Ramos (cell line): ENCODE data around the gene LYST.
"Not testable (repeated sequence)": the region's sequence is repeated elsewhere in the genome, so short reads cannot be mapped to it uniquely, and the experiment has no call there.

Experiments
- in situ Hi-C: fragments of 300-500 bp; cut with MboI; formaldehyde crosslinking; loops from one replicate; pipeline ENCODE4 v1.14.3; 2022; ENCODE audit warnings: low sequenced_read_pairs; ENCODE audit not compliant: unreplicated experiment

Gene LYST

GRCh38 chr1:235826102-235826854, 40.4 kb downstream of the LYST start:
- in situ Hi-C loops = no loop called here

GRCh38 chr1:235825229-235825628, 41.5 kb downstream of the LYST start:
- in situ Hi-C loops = no loop called here

DNA sequence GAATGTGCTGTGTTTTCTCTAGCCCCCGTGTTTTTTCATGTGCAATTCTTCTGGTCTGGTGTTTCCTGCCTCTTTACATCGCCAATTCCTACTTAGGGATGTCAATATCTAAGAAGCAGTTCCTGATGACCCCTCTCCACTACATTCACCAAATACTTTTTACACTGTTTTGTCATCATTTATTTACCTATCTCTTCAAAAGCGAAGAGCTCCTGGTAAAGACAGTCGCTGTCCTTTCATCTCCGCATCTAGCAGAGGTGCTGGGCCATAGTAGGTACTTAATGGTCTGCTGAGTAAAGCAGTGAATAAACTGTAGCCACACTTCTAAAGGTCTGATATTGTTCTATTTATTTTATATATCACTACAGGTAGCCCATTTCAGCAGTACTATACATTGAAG, 43.0 kb downstream of the LYST start:
- in situ Hi-C loops = no loop called here

- in situ Hi-C loops = no loop called here
These were observed 44.0 kb downstream of the LYST start for GRCh38 chr1:235822685-235823084.

- in situ Hi-C loops = no loop called here
These were observed 45.2 kb downstream of the LYST start for GRCh38 chr1:235821361-235821981.

GRCh38 chr1:235820061-235820460, 46.6 kb downstream of the LYST start:
- in situ Hi-C loops = no loop called here

DNA sequence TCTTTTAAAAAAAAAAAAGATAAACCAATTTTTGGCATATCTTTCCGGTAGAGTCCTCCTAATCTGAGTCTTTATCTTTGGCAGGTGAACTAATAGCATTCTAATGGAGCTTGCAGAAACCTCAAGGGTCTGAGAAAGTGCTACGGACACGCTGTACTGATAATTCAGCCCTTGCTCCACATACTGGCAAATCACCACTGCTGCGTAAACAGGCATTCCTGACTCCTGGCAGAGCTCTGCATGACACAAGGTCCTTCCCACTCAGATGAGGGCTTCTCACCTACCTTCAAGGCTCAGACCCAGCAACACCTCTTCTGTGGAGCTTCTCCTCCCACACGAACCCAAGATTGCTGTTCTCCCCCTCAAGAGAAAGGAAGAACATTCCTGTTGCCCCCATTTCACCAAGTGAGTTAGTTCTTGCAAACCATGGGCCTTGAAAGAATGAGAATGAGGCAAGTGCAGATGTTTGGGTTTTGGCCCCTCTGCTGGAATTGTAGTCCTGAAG, 48.0 kb downstream of the LYST start:
- in situ Hi-C loops = no loop called here

GRCh38 chr1:235817101-235817728, 49.5 kb downstream of the LYST start:
- in situ Hi-C loops = no loop called here

GRCh38 chr1:235809688-235810397, 56.9 kb downstream of the LYST start:
- in situ Hi-C loops = no loop called here

- in situ Hi-C loops = no loop called here
These were observed 58.5 kb downstream of the LYST start for GRCh38 chr1:235808223-235808622.

DNA sequence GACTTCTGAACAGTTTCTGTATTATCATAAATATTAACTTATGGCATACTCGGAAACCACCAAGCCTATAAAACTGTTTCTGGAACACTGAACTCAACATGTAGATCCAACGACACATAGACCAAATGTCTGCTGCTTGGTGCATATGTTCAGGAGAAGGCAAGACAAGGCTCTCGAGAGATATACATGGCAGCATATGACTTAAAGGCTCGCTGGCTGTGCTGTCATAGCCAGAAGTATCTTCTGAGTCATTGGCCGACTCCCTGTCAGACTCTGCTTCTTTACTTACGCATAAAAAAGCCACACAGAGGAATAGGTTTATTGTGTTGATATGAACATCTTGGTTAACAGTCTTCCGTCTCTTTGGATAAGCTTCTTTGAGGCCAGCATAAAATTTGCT, 60.6 kb downstream of the LYST start:
- in situ Hi-C loops = no loop called here

DNA sequence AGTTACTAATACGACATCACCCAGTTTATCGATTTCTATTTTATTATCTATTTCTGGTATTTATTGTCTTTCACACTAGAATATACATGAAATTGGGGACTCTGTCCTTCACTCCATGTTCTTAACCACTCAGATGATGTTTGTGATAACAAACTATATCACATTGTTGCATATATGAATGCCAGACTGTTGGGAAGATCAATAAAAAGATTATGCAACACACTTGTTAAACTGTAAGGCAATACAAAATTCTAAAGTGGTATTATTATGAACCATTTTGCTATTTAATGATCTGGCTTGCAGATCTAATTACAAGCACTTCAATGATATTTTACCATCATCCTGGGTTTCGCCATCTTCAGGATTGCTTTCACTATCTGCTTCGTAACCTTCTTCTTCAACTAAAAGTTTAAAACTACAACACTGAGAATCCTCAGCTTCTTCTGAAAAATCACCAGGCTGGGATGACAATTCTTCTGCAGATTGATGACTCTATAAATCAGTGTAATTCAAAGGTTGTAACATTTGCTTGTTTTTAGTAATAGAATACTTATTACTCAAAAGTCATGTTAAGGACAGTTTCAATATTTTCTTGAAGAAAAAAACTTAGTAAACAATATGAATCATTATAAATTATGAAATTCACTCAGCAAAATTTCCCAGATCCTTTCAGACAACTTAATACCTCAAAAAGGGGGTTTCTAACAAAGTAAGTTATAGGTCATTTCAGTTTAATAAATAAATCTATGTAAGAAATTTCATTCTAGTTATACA, 63.9 kb downstream of the LYST start:
- in situ Hi-C loops = no loop called here

GRCh38 chr1:235799264-235799663, 67.4 kb downstream of the LYST start:
- in situ Hi-C loops = no loop called here

GRCh38 chr1:235791532-235792060, 75.1 kb downstream of the LYST start:
- in situ Hi-C loops = no loop called here

GRCh38 chr1:235790123-235790522, 76.6 kb downstream of the LYST start:
- in situ Hi-C loops = no loop called here

GRCh38 chr1:235786227-235786898, 80.3 kb downstream of the LYST start:
- in situ Hi-C loops = not testable (repeated sequence)

DNA sequence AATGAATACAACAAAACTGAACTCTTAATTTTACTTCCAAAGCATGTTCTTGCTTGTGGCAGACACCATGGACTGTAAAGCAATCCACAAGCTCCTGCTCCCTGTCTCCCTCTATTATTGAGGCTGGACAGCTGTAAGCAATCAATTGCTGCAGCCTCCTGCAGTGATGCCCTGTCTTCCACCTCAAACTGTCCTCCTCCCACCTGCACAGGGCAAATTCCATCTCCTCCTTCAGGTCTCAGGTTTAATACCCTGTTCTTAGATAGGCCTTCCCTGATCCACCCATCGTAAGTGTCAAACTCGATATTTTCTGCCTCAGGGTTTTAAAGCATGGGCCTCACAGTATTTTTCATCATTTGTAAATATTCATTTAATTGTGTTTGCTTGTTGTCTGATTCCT, 81.8 kb downstream of the LYST start:
- in situ Hi-C loops = no loop called here

- in situ Hi-C loops = no loop called here
These were observed 83.4 kb downstream of the LYST start for GRCh38 chr1:235783148-235783776.

DNA sequence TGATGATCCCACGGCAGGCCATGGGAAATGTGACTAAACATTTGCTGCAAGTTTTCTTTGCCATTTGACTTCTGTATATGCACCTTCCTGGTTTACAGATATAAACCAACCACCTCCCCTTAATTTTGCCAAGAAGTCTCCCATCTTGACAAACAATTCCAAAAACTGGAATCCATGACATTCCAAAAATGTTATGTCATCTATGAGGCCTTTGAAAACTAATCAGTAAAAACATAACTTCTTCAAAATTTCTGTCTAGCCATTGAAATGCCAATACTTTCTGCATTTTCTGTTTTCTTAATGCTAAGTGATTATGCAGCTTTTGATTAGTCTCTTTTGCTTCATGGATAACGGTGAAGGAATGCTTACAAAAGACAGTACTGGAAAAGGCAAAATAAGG, 84.1 kb downstream of the LYST start:
- in situ Hi-C loops = no loop called here
